ENCODE data around the gene TANGO2.

Gene TANGO2

GRCh38 chr22:19983741-19984140, 37.2 kb upstream of the TANGO2 start:
- DNase-seq (ENCODE audit: low read depth): no peak

GRCh38 chr22:19984201-19984753, 36.6 kb upstream of the TANGO2 start:
- DNase-seq (ENCODE audit: low read depth): no peak

- no peak for DNase-seq (ENCODE audit: low read depth)
Measured at GRCh38 chr22:19984851-19985811, 35.8 kb upstream of the TANGO2 start.

GRCh38 chr22:19986011-19986409, 34.9 kb upstream of the TANGO2 start:
- DNase-seq (ENCODE audit: low read depth): no peak

GRCh38 chr22:19986410-19987341, 34.2 kb upstream of the TANGO2 start:
- DNase-seq (ENCODE audit: low read depth): peak; percentile 9

GRCh38 chr22:19987394-19988306, 33.3 kb upstream of the TANGO2 start:
- DNase-seq (ENCODE audit: low read depth): no peak

- DNase-seq (ENCODE audit: low read depth): no peak
Measured at GRCh38 chr22:19988331-19988808, 32.5 kb upstream of the TANGO2 start.

GRCh38 chr22:19988965-19989724, 31.8 kb upstream of the TANGO2 start:
- no peak for DNase-seq (ENCODE audit: low read depth)

- DNase-seq (ENCODE audit: low read depth): no peak
Measured at GRCh38 chr22:19989725-19990067, 31.2 kb upstream of the TANGO2 start.

GRCh38 chr22:19990188-19990587, 30.7 kb upstream of the TANGO2 start:
- DNase-seq (ENCODE audit: low read depth): no peak

- no peak for DNase-seq (ENCODE audit: low read depth)
Measured at GRCh38 chr22:19990609-19991394, 30.1 kb upstream of the TANGO2 start.

GRCh38 chr22:19991395-19991644, 29.6 kb upstream of the TANGO2 start:
- no peak for DNase-seq (ENCODE audit: low read depth)

- DNase-seq (ENCODE audit: low read depth): no peak
Measured at GRCh38 chr22:19991645-19992451, 29.1 kb upstream of the TANGO2 start.

- DNase-seq (ENCODE audit: low read depth): no peak
Measured at GRCh38 chr22:19992481-19992911, 28.4 kb upstream of the TANGO2 start.

- no peak for DNase-seq (ENCODE audit: low read depth)
Measured at GRCh38 chr22:19992921-19993355, 28.0 kb upstream of the TANGO2 start.

- no peak for DNase-seq (ENCODE audit: low read depth)
Measured at GRCh38 chr22:19993926-19994325, 27.0 kb upstream of the TANGO2 start.

- DNase-seq (ENCODE audit: low read depth): no peak
Measured at GRCh38 chr22:19994851-19995610, 25.9 kb upstream of the TANGO2 start.

GRCh38 chr22:19995611-19996339, 25.1 kb upstream of the TANGO2 start:
- DNase-seq (ENCODE audit: low read depth): no peak

Measured in stimulated activated CD4-positive, alpha-beta T cell treated with anti-CD3 and anti-CD28 coated beads, Interleukin-2, amount 100 ng/mL, for 4 hours (primary cell).